ENCODE results near the gene CMPK2. TPM values are rescaled to one million over a fixed set of nuclear protein-coding genes. Genes with fewer than 3 reads are reported as not detected.
"Not testable (repeated sequence)": the region's sequence is repeated elsewhere in the genome, so short reads cannot be mapped to it uniquely, and the experiment has no call there.

CMPK2 gene
- total RNA-seq, 2 donors from 2014 or later, result 5.3 to 31.1 TPM

GRCh38 chr2:6863792-6864191 is 1.9 kb downstream of the CMPK2 start:
- H3K9me3 ChIP-seq, result peaks cover 7% of the 10 kb centered on the region
- peaks cover 2% of the 10 kb centered on the region for H3K36me3 ChIP-seq
- peaks cover 5 to 26% of the 10 kb centered on the region in 2 donors for H3K4me1 ChIP-seq (ENCODE audit: control insufficient read depth in 1 of 2, low read depth in 2 of 2)
- DNase-seq (ENCODE audit: low spot score) (no peak), ATAC-seq (ENCODE audit: insufficient number of reproducible peaks, low FRiP score, low read depth) (no peak)
- no peaks in the 10 kb centered on the region for H3K27me3 ChIP-seq (replicated peaks; ENCODE audit: insufficient read depth)
- H3K27ac ChIP-seq, result no peak overlapping the region
- no peak overlapping the region for H3K4me3 ChIP-seq
- TF ChIP-seq, protein P1, sequence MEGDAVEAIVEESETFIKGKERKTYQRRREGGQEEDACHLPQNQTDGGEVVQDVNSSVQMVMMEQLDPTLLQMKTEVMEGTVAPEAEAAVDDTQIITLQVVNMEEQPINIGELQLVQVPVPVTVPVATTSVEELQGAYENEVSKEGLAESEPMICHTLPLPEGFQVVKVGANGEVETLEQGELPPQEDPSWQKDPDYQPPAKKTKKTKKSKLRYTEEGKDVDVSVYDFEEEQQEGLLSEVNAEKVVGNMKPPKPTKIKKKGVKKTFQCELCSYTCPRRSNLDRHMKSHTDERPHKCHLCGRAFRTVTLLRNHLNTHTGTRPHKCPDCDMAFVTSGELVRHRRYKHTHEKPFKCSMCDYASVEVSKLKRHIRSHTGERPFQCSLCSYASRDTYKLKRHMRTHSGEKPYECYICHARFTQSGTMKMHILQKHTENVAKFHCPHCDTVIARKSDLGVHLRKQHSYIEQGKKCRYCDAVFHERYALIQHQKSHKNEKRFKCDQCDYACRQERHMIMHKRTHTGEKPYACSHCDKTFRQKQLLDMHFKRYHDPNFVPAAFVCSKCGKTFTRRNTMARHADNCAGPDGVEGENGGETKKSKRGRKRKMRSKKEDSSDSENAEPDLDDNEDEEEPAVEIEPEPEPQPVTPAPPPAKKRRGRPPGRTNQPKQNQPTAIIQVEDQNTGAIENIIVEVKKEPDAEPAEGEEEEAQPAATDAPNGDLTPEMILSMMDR (IDR thresholded peaks at IDR 0.05), result no peak

DNA sequence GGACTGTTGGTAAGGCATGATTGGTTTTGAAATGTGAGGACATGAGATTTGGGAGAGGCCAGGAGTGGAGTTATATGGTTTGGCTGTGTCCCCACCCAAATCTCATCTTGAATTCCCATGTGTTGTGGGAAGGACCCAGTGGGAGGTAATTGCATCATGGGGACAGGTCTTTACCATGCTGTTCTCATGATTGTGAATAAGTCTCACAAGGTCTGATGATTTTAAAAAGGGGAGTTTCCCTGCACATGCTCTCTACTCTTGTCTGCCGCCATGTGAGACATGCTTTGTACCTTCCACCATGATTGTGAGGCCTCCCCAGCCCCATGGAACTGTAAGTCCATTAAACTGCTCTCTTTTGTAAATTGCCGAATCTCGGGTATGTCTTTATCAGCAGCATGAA is 5.4 kb downstream of the CMPK2 start:
- Histone ChIP-seq H3K36me3 (peaks cover 2% of the 10 kb centered on the region), H3K27ac (no peak overlapping the region), H3K4me1 (ENCODE audit: control insufficient read depth in 1 of 2, low read depth in 2 of 2) (peaks cover 0 to 13% of the 10 kb centered on the region in 2 donors), H3K27me3 (replicated peaks; ENCODE audit: insufficient read depth) (no peaks in the 10 kb centered on the region), H3K4me3 (no peak overlapping the region), H3K9me3 (peaks cover 11% of the 10 kb centered on the region)
- TF ChIP-seq, protein P1 (IDR thresholded peaks at IDR 0.05), result no peak
- ATAC-seq (ENCODE audit: insufficient number of reproducible peaks, low FRiP score, low read depth) (no peak), DNase-seq (ENCODE audit: low spot score) (no peak)

DNA sequence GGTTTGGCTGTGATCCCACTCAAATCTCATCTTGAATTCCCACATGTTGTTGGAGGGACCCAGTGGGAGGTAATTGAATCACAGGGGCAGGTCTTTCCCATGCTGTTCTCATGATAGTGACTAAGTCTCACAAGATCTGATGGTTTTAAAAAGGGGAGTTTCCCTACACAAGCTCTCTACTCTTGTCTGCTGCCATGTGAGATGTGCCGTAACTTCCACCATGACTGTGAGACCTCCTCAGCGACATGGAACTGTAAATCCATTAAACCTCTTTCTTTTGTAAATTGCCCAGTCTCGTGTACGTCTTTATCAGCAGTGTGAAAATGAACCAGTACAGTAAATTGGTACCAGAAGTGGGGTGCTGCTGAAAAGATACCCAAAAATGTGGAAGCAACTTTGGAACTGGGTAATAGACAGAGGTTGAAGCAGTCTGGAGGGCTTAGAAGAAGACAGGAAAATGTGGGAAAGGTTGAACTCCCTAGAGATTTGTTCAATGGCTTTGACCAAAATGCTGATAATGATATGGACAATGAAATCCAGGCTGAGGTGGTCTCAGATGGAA is 7.2 kb downstream of the CMPK2 start:
- not testable (repeated sequence) for H3K4me3 ChIP-seq; H3K27ac ChIP-seq; ATAC-seq (ENCODE audit: insufficient number of reproducible peaks, low FRiP score, low read depth); H3K36me3 ChIP-seq; H3K4me1 ChIP-seq (ENCODE audit: control insufficient read depth in 1 of 2, low read depth in 2 of 2); DNase-seq (ENCODE audit: low spot score); H3K27me3 ChIP-seq (replicated peaks; ENCODE audit: insufficient read depth)
- peaks cover 11% of the 10 kb centered on the region for H3K9me3 ChIP-seq

DNA sequence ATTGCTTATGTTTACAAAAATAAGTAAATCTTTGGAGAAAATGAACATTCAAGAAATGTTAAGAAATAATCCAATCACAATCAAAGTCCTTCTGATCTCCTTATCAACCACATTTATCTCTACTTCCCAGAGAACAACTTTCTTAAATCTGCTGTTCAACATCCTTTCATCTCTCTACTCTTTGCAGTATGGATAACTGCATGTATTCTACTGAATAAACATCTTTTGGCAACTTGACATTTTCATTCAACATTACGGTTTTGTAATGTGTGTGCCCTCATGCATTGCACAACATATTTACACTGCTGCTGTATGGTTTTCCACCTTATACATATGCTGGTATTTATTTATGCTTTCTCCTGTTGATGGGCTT is 9.2 kb downstream of the CMPK2 start:
- H3K36me3 ChIP-seq, result peaks cover 2% of the 10 kb centered on the region
- no peak for ATAC-seq (ENCODE audit: insufficient number of reproducible peaks, low FRiP score, low read depth)

GRCh38 chr2:6855860-6856547 is 9.7 kb downstream of the CMPK2 start:
- ATAC-seq (ENCODE audit: insufficient number of reproducible peaks, low FRiP score, low read depth) (no peak), DNase-seq (ENCODE audit: low spot score) (no peak)
- TF ChIP-seq, protein P1 (IDR thresholded peaks at IDR 0.05), result no peak
- no peaks in the 10 kb centered on the region for H3K27me3 ChIP-seq (replicated peaks; ENCODE audit: insufficient read depth)
- no peaks in the 10 kb centered on the region for H3K4me1 ChIP-seq (ENCODE audit: control insufficient read depth in 1 of 2, low read depth in 2 of 2)
- no peak overlapping the region for H3K27ac ChIP-seq
- H3K4me3 ChIP-seq, result no peak overlapping the region
- H3K9me3 ChIP-seq, result peaks cover 11% of the 10 kb centered on the region
- peaks cover 7% of the 10 kb centered on the region for H3K36me3 ChIP-seq

More for the DNA sequence above, 9.2 kb downstream of the CMPK2 start:
- peaks cover 11% of the 10 kb centered on the region for H3K9me3 ChIP-seq
- no peaks in the 10 kb centered on the region for H3K27me3 ChIP-seq (replicated peaks; ENCODE audit: insufficient read depth)
- no peaks in the 10 kb centered on the region for H3K4me1 ChIP-seq (ENCODE audit: control insufficient read depth in 1 of 2, low read depth in 2 of 2)
- no peak for DNase-seq (ENCODE audit: low spot score)
- TF ChIP-seq, protein P1 (IDR thresholded peaks at IDR 0.05), result no peak
- H3K4me3 ChIP-seq, result no peak overlapping the region
- H3K27ac ChIP-seq, result no peak overlapping the region

Data from thoracic aorta (tissue), 2 donors.